Tibial artery (tissue), 4 donors: ENCODE data around the gene DLGAP1.

Experiments
- DNase-seq, 2 donors: peaks; one replicate each; pipeline ENCODE4 v3.0.0-alpha.2; 2019
- H3K27ac ChIP-seq, 2 donors: fragments of 200-600 bp; sonication (generic) in 1 of 2; 1 replicate in 1 of 2; 2 replicates in 1 of 2; pipeline ENCODE4 v1.5.1; 2018 to 2019; ENCODE audit warnings: mild to moderate bottlenecking in 1 of 2
- H3K27me3 ChIP-seq, 2 donors: fragments of 200-600 bp; sonication (generic) in 1 of 2; one replicate each; pipeline versions ENCODE4 v1.5.1 to v1.6.0; 2016 to 2019
- H3K36me3 ChIP-seq, 3 donors: fragments of 200-600 bp; sonication (generic) in 2 of 3; one replicate each; pipeline ENCODE4 v1.5.1; 2016 to 2019; ENCODE audit warnings: mild to moderate bottlenecking in 2 of 3
- H3K4me1 ChIP-seq, 4 donors: fragments of 200-600 bp; sonication (generic) in 2 of 4; 1 replicate in 3 of 4; 2 replicates in 1 of 4; pipeline ENCODE4 v1.5.1; 2016 to 2019
- H3K4me3 ChIP-seq, 2 donors: fragments of 200-600 bp; sonication (generic) in 1 of 2; 1 replicate in 1 of 2; 2 replicates in 1 of 2; pipeline ENCODE4 v1.5.1; 2018 to 2019; ENCODE audit warnings: mild to moderate bottlenecking in 2 of 2
- H3K9me3 ChIP-seq, 3 donors: fragments of 200-600 bp; sonication (generic) in 1 of 3; one replicate each; pipeline ENCODE4 v1.5.1; 2016 to 2019
- CTCF ChIP-seq, 2 experiments: fragments of 200-600 bp in 1 of 2; fragments of 450-650 bp in 1 of 2; IDR thresholded peaks; one replicate each; pipeline ENCODE4 v1.5.1; 2017 to 2019; ENCODE audit warnings: antibody characterized with exemption in 2 of 2, mild to moderate bottlenecking in 1 of 2, moderate library complexity in 1 of 2
- intact Hi-C: fragments of 100-400 bp; cut with DNase I; formaldehyde crosslinking; loops from one replicate; pipeline ENCODE4 v1.15.0; 2023; ENCODE audit warnings: low total_unique reads

DLGAP1 gene

GRCh38 chr18:4084382-4084900 lies 370.7 kb downstream of the DLGAP1 start:
- Histone ChIP-seq H3K36me3 (no peaks in the 10 kb centered on the region), H3K27me3 (no peaks in the 10 kb centered on the region), H3K4me1 (peaks cover 0 to 5% (median 0%) of the 10 kb centered on the region in 4 donors), H3K9me3 (no peaks in the 10 kb centered on the region), H3K4me3 (no peak overlapping the region), H3K27ac (no peak overlapping the region)
- intact Hi-C loops: no loop called here
- no peak for TF ChIP-seq CTCF (IDR thresholded peaks at IDR 0.05)
- no peak for DNase-seq

GRCh38 chr18:4078246-4078645 lies 376.9 kb downstream of the DLGAP1 start:
- no peak for TF ChIP-seq CTCF (IDR thresholded peaks at IDR 0.05)
- no peaks in the 10 kb centered on the region for H3K36me3 ChIP-seq
- no peak overlapping the region for H3K27ac ChIP-seq
- H3K27me3 ChIP-seq: no peaks in the 10 kb centered on the region
- no peak for DNase-seq
- no peaks in the 10 kb centered on the region for H3K4me1 ChIP-seq
- no peaks in the 10 kb centered on the region for H3K9me3 ChIP-seq
- H3K4me3 ChIP-seq: no peak overlapping the region
- intact Hi-C loops: no loop called here

DNA sequence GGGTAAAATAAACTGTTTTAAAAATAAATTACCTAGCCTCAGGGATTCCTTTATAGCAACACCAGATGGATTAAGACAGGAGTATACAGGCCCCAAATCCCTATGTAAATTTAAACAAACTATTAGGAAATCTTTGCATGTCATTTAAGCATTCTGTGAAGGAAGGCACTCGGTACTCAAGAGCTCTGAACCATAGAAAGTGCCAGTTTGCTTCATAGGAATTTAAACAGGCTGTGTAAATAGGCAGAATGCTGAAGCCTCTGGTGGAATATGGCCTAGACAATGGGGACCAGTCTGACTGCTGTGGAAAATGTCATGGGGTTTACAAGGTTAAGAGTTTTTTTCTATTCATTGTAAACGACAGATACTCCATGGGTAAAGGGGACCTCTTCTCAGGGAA lies 377.4 kb downstream of the DLGAP1 start:
- Histone ChIP-seq H3K9me3 (no peaks in the 10 kb centered on the region), H3K36me3 (no peaks in the 10 kb centered on the region), H3K4me3 (no peak overlapping the region), H3K27ac (no peak overlapping the region), H3K4me1 (no peaks in the 10 kb centered on the region), H3K27me3 (no peaks in the 10 kb centered on the region)
- intact Hi-C loops: no loop called here
- no peak for DNase-seq
- TF ChIP-seq CTCF (IDR thresholded peaks at IDR 0.05): no peak

GRCh38 chr18:4077204-4077603 lies 377.9 kb downstream of the DLGAP1 start:
- intact Hi-C loops: no loop called here

DNA sequence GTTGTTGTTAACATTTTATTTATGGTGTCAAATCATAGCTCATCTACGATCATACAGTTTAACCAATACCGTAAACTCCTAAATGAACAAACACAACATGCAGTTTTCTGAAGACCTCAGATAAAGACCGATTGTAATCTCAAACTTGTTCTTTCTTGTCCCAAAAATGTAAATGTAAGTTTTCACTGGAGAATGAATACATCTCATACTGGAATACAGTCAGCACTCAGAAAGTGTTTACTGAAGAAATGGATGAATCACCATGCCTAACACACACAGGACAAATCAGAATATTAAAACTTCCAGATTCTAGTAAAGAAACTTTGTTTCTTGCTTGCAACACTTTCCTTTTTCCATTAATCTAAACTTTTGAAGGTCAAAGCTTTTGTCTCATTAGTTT lies 380.5 kb downstream of the DLGAP1 start:
- no peak for DNase-seq
- Histone ChIP-seq H3K9me3 (no peaks in the 10 kb centered on the region), H3K36me3 (no peaks in the 10 kb centered on the region), H3K27me3 (no peaks in the 10 kb centered on the region), H3K4me3 (no peak overlapping the region), H3K4me1 (no peaks in the 10 kb centered on the region), H3K27ac (no peak overlapping the region)
- intact Hi-C loops: no loop called here
- no peak for TF ChIP-seq CTCF (IDR thresholded peaks at IDR 0.05)

More at GRCh38 chr18:4077204-4077603, 377.9 kb downstream of the DLGAP1 start:
- no peak for DNase-seq
- Histone ChIP-seq H3K36me3 (no peaks in the 10 kb centered on the region), H3K4me1 (no peaks in the 10 kb centered on the region), H3K27me3 (no peaks in the 10 kb centered on the region), H3K4me3 (no peak overlapping the region), H3K27ac (no peak overlapping the region), H3K9me3 (no peaks in the 10 kb centered on the region)
- no peak for TF ChIP-seq CTCF (IDR thresholded peaks at IDR 0.05)

DNA sequence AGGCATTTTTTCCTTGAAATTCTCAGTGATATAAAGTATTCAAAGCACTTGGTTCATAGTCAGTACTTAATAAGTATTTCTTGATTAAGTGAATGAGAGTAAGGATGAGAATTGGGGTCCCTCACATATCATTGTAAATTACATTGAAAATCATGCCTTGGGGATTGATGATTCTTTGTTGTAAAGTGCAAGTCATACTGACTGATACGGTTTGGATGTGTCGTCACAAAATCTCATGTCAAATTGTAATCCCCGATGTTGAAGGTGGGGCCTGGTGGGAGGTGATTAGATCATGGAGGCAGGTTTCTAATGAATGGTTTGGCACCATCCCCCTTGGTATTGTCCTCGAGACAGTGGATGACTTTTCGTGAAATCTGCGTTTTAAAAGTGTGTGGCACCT lies 385.9 kb downstream of the DLGAP1 start:
- no peak for DNase-seq
- H3K27ac ChIP-seq: no peak overlapping the region
- no peaks in the 10 kb centered on the region for H3K36me3 ChIP-seq
- intact Hi-C loops: no loop called here
- no peak overlapping the region for H3K4me3 ChIP-seq
- no peaks in the 10 kb centered on the region for H3K4me1 ChIP-seq
- no peaks in the 10 kb centered on the region for H3K27me3 ChIP-seq
- TF ChIP-seq CTCF (IDR thresholded peaks at IDR 0.05): no peak
- peaks cover 0 to 4% (median 4%) of the 10 kb centered on the region in 3 donors for H3K9me3 ChIP-seq
